Cortex of kidney (tissue), 1 donor: ENCODE data around the gene ZNF140.

Experiments used
- DNase-seq: peaks from one replicate; lab custom pipeline; 2025; lab: John Stamatoyannopoulos, UW

The ZNF140 gene

GRCh38 chr12:133130038-133130807, 49.5 kb downstream of the ZNF140 start, which contains the start of the genes ZNF10 and ZNF891:
Gene ZNF10 (plus strand): TSS chr12:133130627. CDS start chr12:133144493, 13,866 bp downstream.
Gene ZNF891 (minus strand): TSS chr12:133130274. CDS start chr12:133121918, 8,356 bp downstream.
- DNase-seq = peak; percentile 61

- no peak for DNase-seq
Observed at GRCh38 chr12:133130808-133131128, 50.0 kb downstream of the ZNF140 start.

DNA sequence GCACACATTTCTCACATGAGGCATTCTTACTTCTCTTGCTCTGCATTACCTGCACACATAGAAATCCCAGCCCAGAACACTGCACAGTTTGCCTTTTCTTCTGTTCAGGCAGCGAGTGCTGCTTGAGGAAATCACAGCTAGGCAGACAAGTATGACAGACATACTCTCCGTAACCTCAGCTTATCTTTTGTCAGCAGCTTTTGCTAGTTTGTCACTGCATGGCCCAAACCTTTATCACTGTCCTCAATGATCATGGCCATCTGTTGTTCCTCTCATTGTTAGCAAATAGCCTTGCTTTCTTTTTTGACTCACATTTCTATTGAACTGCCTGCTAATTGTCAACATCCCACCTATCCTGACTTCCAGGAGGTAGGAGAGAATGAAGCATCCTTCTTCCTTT, 55.0 kb downstream of the ZNF140 start:
- DNase-seq = no peak

- DNase-seq = no peak
Observed at GRCh38 chr12:133145981-133146380, 65.3 kb downstream of the ZNF140 start.

DNA sequence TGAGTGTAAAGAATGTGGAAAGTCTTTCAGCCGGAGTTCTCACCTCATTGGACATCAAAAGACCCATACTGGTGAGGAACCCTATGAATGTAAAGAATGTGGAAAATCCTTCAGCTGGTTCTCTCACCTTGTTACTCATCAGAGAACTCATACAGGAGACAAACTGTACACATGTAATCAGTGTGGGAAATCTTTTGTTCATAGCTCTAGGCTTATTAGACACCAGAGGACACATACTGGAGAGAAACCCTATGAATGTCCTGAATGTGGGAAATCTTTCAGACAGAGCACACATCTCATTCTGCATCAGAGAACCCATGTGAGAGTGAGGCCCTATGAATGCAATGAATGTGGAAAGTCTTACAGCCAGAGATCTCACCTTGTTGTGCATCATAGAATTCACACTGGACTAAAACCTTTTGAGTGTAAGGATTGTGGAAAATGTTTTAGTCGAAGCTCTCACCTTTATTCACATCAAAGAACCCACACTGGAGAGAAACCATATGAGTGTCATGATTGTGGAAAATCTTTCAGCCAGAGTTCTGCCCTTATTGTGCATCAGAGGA, 75.5 kb downstream of the ZNF140 start:
- DNase-seq = no peak
